ENCODE measurements around the gene RB1.

The RB1 gene

GRCh38 chr13:48475230-48475629 lies 171.7 kb downstream of the RB1 start:
- DNase-seq, result no peak

GRCh38 chr13:48476215-48476614 lies 172.7 kb downstream of the RB1 start:
- no peak for DNase-seq

- no peak for DNase-seq
Measured at GRCh38 chr13:48476686-48477085, 173.1 kb downstream of the RB1 start.

GRCh38 chr13:48477191-48477855 lies 173.8 kb downstream of the RB1 start:
- no peak for DNase-seq

GRCh38 chr13:48478391-48478790 lies 174.8 kb downstream of the RB1 start:
- no peak for DNase-seq

- no peak for DNase-seq
Measured at GRCh38 chr13:48483575-48483974, 180.0 kb downstream of the RB1 start.

GRCh38 chr13:48485432-48485831 lies 181.9 kb downstream of the RB1 start:
- DNase-seq, result no peak

- no peak for DNase-seq
Measured at GRCh38 chr13:48486362-48486761, 182.8 kb downstream of the RB1 start.

- no peak for DNase-seq
Measured at GRCh38 chr13:48486836-48487235, 183.3 kb downstream of the RB1 start.

- no peak for DNase-seq
Measured at GRCh38 chr13:48487968-48488367, 184.4 kb downstream of the RB1 start.

GRCh38 chr13:48488995-48489394 lies 185.4 kb downstream of the RB1 start:
- no peak for DNase-seq

GRCh38 chr13:48489666-48490065 lies 186.1 kb downstream of the RB1 start:
- no peak for DNase-seq

- DNase-seq, result no peak
Measured at GRCh38 chr13:48490241-48490640, 186.7 kb downstream of the RB1 start.

GRCh38 chr13:48491423-48492095 lies 188.0 kb downstream of the RB1 start:
- no peak for DNase-seq

- DNase-seq, result no peak
Measured at GRCh38 chr13:48492096-48492440, 188.5 kb downstream of the RB1 start.

GRCh38 chr13:48492470-48493065 lies 189.0 kb downstream of the RB1 start:
- DNase-seq, result no peak

GRCh38 chr13:48493066-48493765 lies 189.7 kb downstream of the RB1 start:
- no peak for DNase-seq

GRCh38 chr13:48493851-48494250 lies 190.3 kb downstream of the RB1 start:
- DNase-seq, result no peak

GRCh38 chr13:48494874-48495273 lies 191.3 kb downstream of the RB1 start:
- DNase-seq, result no peak

- no peak for DNase-seq
Measured at GRCh38 chr13:48496271-48497161, 193.0 kb downstream of the RB1 start.

- no peak for DNase-seq
Measured at GRCh38 chr13:48497669-48498068, 194.1 kb downstream of the RB1 start.

- no peak for DNase-seq
Measured at GRCh38 chr13:48500652-48501197, 197.2 kb downstream of the RB1 start.

GRCh38 chr13:48501705-48502104 lies 198.2 kb downstream of the RB1 start:
- DNase-seq, result no peak
